K562 (cell line): Measurements from ENCODE around the gene MAB21L4. TPM values are rescaled to one million over a fixed set of nuclear protein-coding genes. Genes with fewer than 3 reads are reported as not detected.
A peak's percentile ranks its signal among the peaks of the same experiment; 100 is the strongest.

Experiments used
- ATAC-seq: fragments of 200-7000 bp; cut with Tn5 transposase; 3 replicates; pipeline ENCODE4 v1.9.1; 2020; ENCODE audit warnings: moderate library complexity
- BruUV-seq: library from RNA; stranded (reverse); fragments of 400-500 nt; replicated peaks from 2 replicates; lab custom pipeline; 2021; lab: Mats Ljungman, UMichigan
- CTCF ChIA-PET: fragments of 300-600 bp; formaldehyde crosslinking; extraction: SDS; loops from one replicate; lab custom pipeline; 2021; ENCODE audit warnings: low intra/inter-chr PET ratio; lab: Yijun Ruan, JAX
- POLR2A ChIA-PET: fragments of 300-600, 350-650 bp; sonication (Branson Sonifier 250); formaldehyde crosslinking; extraction: SDS; loops from one replicate; lab custom pipeline; 2021; ENCODE audit warnings: antibody characterized with exemption, inconsistent platforms; lab: Yijun Ruan, JAX
- DNase-seq, 4 experiments: peaks; one replicate each; pipeline versions ENCODE4 v3.0.0 to v3.0.0-alpha.2; 2011 to 2018; ENCODE audit warnings: low spot score in 3 of 4, mixed read lengths in 3 of 4; ENCODE audit errors: extremely low read depth in 1 of 4
- FAIRE-seq: peaks from 2 replicates; lab custom pipeline; 2011; peaks lifted over from hg19 to GRCh38; lab: Jason Lieb, UNC
- H2AFZ ChIP-seq: 2 replicates; pipeline ENCODE4 v1.6.0; 2011; ENCODE audit warnings: low read depth, low read length, control low read depth, inconsistent platforms
- H3K27ac ChIP-seq: fragments of 200-600 bp; 3 replicates; pipeline ENCODE4 v1.8.0; 2011; ENCODE audit warnings: low read depth, mild to moderate bottlenecking, control low read depth, inconsistent platforms, low read length, moderate library complexity, mixed read lengths; ENCODE audit errors: extremely low read depth
- H3K27me3 ChIP-seq, 2 experiments: fragments of 300-600 bp in 1 of 2; 2 replicates in 1 of 2; 3 replicates in 1 of 2; pipeline versions ENCODE4 v1.6.0 to v1.8.0; 2011; ENCODE audit warnings: inconsistent platforms in 2 of 2, low read length in 2 of 2, mild to moderate bottlenecking in 1 of 2, mixed read lengths in 1 of 2, moderate library complexity in 1 of 2; ENCODE audit not compliant: control insufficient read depth in 2 of 2, insufficient read depth in 2 of 2
- H3K36me3 ChIP-seq: fragments of 300-600 bp; 3 replicates; pipeline ENCODE4 v1.8.0; 2011; ENCODE audit warnings: mild to moderate bottlenecking, low read length, inconsistent platforms; ENCODE audit not compliant: control insufficient read depth, insufficient read depth
- H3K4me1 ChIP-seq, 2 experiments: fragments of 200-600 bp in 1 of 2; replicated peaks in 1 of 2; 2 replicates in 1 of 2; 3 replicates in 1 of 2; pipeline versions ENCODE4 v1.5.1 to v1.8.0; 2011; ENCODE audit warnings: inconsistent platforms in 2 of 2, low read length in 2 of 2, mild to moderate bottlenecking in 1 of 2, mixed read lengths in 1 of 2, moderate library complexity in 1 of 2; ENCODE audit not compliant: control insufficient read depth in 2 of 2, insufficient read depth in 2 of 2
- H3K4me2 ChIP-seq: 2 replicates; pipeline ENCODE4 v1.6.1; 2011; ENCODE audit warnings: low read length, control low read depth, inconsistent platforms, mixed read lengths; ENCODE audit not compliant: insufficient read depth
- H3K4me3 ChIP-seq: fragments of 200-600 bp; sonication (generic), shearing (Covaris generic); 2 replicates; pipeline ENCODE4 v1.5.1; 2016; ENCODE audit warnings: control low read depth, inconsistent platforms
- H3K79me2 ChIP-seq: fragments of 200-600 bp; 3 replicates; pipeline ENCODE4 v1.8.0; 2011; ENCODE audit warnings: low read length, inconsistent platforms; ENCODE audit not compliant: control insufficient read depth, insufficient read depth
- H3K9ac ChIP-seq, 2 experiments: 2 replicates each; pipeline versions ENCODE4 v1.6.0 to v1.6.1; 2011; ENCODE audit warnings: low read depth in 2 of 2, low read length in 2 of 2, control low read depth in 1 of 2, inconsistent platforms in 1 of 2, mild to moderate bottlenecking in 1 of 2, mixed read lengths in 1 of 2; ENCODE audit not compliant: insufficient read depth in 1 of 2
- H3K9me1 ChIP-seq: one replicate; pipeline ENCODE4 v1.6.0; 2011; ENCODE audit warnings: inconsistent platforms, mild to moderate bottlenecking, low read length, moderate library complexity; ENCODE audit not compliant: control insufficient read depth, insufficient read depth
- H3K9me3 ChIP-seq: replicated peaks from 2 replicates; pipeline ENCODE4 v1.5.1; 2011; ENCODE audit warnings: low read depth, low read length, inconsistent platforms; ENCODE audit not compliant: control insufficient read depth, insufficient read depth
- H4K20me1 ChIP-seq: replicated peaks from 2 replicates; pipeline ENCODE4 v1.6.1; 2011; ENCODE audit warnings: low read length, inconsistent platforms, mixed read lengths; ENCODE audit not compliant: control insufficient read depth, insufficient read depth
- CCAR2 ChIP-seq: fragments of 200-400 bp; formaldehyde crosslinking; IDR thresholded peaks from 2 replicates; pipeline ENCODE4 v1.6.1; 2017; ENCODE audit warnings: mild to moderate bottlenecking, low read depth, low read length
- CREB3L1 ChIP-seq: fragments of 450-650 bp; IDR thresholded peaks from 2 replicates; pipeline ENCODE4 v1.6.1; 2014; ENCODE audit warnings: low read depth, mild to moderate bottlenecking, moderate library complexity, borderline replicate concordance
- CTCF ChIP-seq, 3 experiments: IDR thresholded peaks in 2 of 3; conservative IDR thresholded peaks in 1 of 3; 2 replicates each; pipeline ENCODE4 v1.5.1; 2011 to 2012; ENCODE audit warnings: low read length in 3 of 3, mild to moderate bottlenecking in 3 of 3, control low read depth in 2 of 3, improper control_type of control experiment in 1 of 3, inconsistent platforms in 1 of 3, low read depth in 1 of 3, mixed read lengths in 1 of 3, moderate library complexity in 1 of 3; ENCODE audit not compliant: insufficient read depth in 2 of 3
- MECOM ChIP-seq: fragments of 250-450 bp; sonication (Bioruptor Pico); IDR thresholded peaks from 2 replicates; pipeline ENCODE4 v1.8.0; 2022; ENCODE audit warnings: inconsistent platforms
- NR2C1 ChIP-seq, 2 experiments: fragments of 450-650 bp; IDR thresholded peaks; 2 replicates each; pipeline ENCODE4 v1.6.1; 2017; ENCODE audit warnings: mild to moderate bottlenecking in 2 of 2, antibody characterized with exemption in 1 of 2, inconsistent platforms in 1 of 2, missing compliant biosample characterization in 1 of 2, missing genetic modification characterization in 1 of 2
- SMARCA5 ChIP-seq: fragments of 450-650 bp; IDR thresholded peaks from 2 replicates; pipeline ENCODE4 v1.6.1; 2016
- WGBS: fragments of 100-300 bp; shearing (Covaris generic); methylation state at CpG from one replicate; pipeline ENCODE4 v1.1.6; 2016; ENCODE audit warnings: low coverage, mixed read lengths; ENCODE audit not compliant: insufficient coverage; ENCODE audit errors: missing lambda C conversion rate; 5-methylcytosine and 5-hydroxymethylcytosine counted together
- in situ Hi-C: fragments of 300-500 bp; cut with MboI; formaldehyde crosslinking; loops from 4 replicates; pipeline ENCODE4 v1.15.0; 2018; ENCODE audit warnings: inconsistent platforms, mixed read lengths
- intact Hi-C: fragments of 100-400 bp; cut with micrococcal nuclease; formaldehyde crosslinking; loops from 2 replicates; pipeline ENCODE4 v1.14.2; 2022
- polyA plus RNA-seq, 8 experiments: library from polyadenylated mRNA; depleted of rRNA in 4 of 8; stranded (reverse) in 5 of 8; unstranded in 3 of 8; fragments of >200 nt; fragmentation: Nextera tagmentation in 2 of 8; fragmentation: Illumina TruSeq in 1 of 8; extraction: Ambion mirVana in 2 of 8; extraction: Trizol in 1 of 8; gene quantifications; 2 replicates each; pipeline versions ENCODE4 v1.2.1 to v1.2.3, GENCODE V29; 2011 to 2014; ENCODE audit warnings: inconsistent platforms in 1 of 8, missing spikeins in 1 of 8
- total RNA-seq, 7 experiments: library from RNA; depleted of rRNA in 6 of 7; stranded (reverse); fragments of >200 nt in 6 of 7; fragmentation: Illumina TruSeq in 2 of 7; extraction: Trizol in 2 of 7; gene quantifications; 2 replicates each; pipeline versions ENCODE4 v1.2.1 to v1.2.3, GENCODE V29; 2011 to 2021; ENCODE audit warnings: low replicate concordance in 1 of 7

Gene MAB21L4
- total and polyA plus RNA-seq, 9 of the 15 experiments (the other 6 are each of a cell fraction or from before 2014, with no cell fraction given), result 0.03 TPM; not detected in 8

GRCh38 chr2:240856151-240856980 is 39.6 kb downstream of the MAB21L4 start:
- H3K4me2 ChIP-seq, result no peak overlapping the region
- DNase-seq (peak in 1 of 4 experiments; percentile 13), FAIRE-seq (no peak), ATAC-seq (0 out of 3 replicates have a peak, but pooled peaks have one; percentile 32)
- peaks cover 2% of the 10 kb centered on the region for H3K9me1 ChIP-seq
- BruUV-seq, result no TSS peak
- in situ Hi-C loops, result no loop called here
- no peak overlapping the region for H3K4me3 ChIP-seq
- peaks cover 0 to 23% of the 10 kb centered on the region in 2 experiments; a peak in 2 of 5 replicates for H3K27me3 ChIP-seq
- no peaks in the 10 kb centered on the region for H3K36me3 ChIP-seq
- no peak overlapping the region for H3K9ac ChIP-seq
- H3K79me2 ChIP-seq, result no peaks in the 10 kb centered on the region
- peaks cover 0 to 7% of the 10 kb centered on the region in 2 experiments; a peak in 2 of 5 replicates for H3K4me1 ChIP-seq
- intact Hi-C loops, result no loop called here
- POLR2A ChIA-PET, result no interaction called here
- H3K9me3 ChIP-seq, result no peaks in the 10 kb centered on the region
- no peak overlapping the region for H2AFZ ChIP-seq
- 0% methylated on average over 10 of the region's 21 CpGs for WGBS
- no peaks in the 10 kb centered on the region for H4K20me1 ChIP-seq
- H3K27ac ChIP-seq, result no peak overlapping the region
- CTCF ChIA-PET, result no interaction called here
- TF ChIP-seq CCAR2 (no peak), NR2C1 (IDR thresholded peaks at IDR 0.05) (peak; percentile 21; the same call in 1 of the 2 replicates), NR2C1 (tag; IDR thresholded peaks at IDR 0.05) (peak; percentile 64), SMARCA5 (no peak), CREB3L1 (no peak), CTCF (IDR thresholded peaks at IDR 0.05 in 2 of 3, conservative IDR thresholded peaks at IDR 0.05 in 1 of 3; ENCODE audit: insufficient read depth in 2 of 3, low read depth in 1 of 3, low read length in 3 of 3) (peak in 1 of 3 experiments; percentile 46; a peak in 2 of 6 replicates), MECOM (CRISPR knock-in tag) (no peak)
- TF ChIP-seq, all 486 proteins: peak for 2
